GM18861 (cell line): ENCODE results near the gene C1QTNF12.

Experiments
- ATAC-seq: cut with Tn5 transposase; IDR thresholded peaks from one replicate; pipeline ENCODE4 v1.9.1; 2021; ENCODE audit not compliant: unreplicated experiment

Gene C1QTNF12, protein sequence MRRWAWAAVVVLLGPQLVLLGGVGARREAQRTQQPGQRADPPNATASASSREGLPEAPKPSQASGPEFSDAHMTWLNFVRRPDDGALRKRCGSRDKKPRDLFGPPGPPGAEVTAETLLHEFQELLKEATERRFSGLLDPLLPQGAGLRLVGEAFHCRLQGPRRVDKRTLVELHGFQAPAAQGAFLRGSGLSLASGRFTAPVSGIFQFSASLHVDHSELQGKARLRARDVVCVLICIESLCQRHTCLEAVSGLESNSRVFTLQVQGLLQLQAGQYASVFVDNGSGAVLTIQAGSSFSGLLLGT

DNA sequence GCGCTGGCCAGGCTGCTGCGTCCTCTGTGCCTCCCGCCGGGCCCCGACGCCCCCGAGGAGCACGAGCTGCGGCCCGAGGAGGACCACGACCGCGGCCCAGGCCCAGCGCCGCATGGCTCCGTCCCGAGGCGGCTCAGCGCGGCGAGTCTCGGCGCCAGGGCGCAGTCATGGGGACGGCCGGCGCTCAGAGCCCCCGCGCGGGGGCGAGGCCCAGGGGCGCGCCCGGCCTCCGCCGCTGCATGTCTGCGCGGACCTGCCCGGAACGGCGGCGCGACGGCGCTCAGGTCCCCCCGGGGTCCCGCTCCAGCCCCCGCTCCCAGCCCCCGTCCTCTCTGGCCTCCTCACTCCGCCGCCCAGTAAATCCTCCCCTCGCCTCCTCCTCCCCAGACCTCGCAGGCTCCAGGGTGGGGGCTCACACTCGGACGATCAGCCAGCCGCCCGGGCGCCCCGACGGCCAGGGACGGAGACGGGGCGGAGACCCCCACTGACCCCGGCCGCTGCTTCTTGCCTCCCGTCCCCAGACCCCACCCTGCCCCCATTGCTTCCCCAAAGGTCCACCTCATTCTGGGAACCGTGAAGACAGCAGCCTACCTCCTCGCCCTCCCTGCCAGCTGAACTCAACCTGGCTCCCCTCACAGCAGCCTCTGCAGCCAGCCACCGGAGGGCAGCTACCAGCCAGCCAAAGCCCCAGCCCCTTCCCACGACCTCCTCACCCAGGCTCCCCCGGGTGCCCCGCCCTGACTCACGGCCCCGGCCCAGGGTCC, at the start of gene C1QTNF12:
Gene C1QTNF12, minus strand, starts transcription at position 146 of the 764 bp plus-strand sequence. Its CDS starts 32 bp downstream, at position 114.
- ATAC-seq = no peak

DNA sequence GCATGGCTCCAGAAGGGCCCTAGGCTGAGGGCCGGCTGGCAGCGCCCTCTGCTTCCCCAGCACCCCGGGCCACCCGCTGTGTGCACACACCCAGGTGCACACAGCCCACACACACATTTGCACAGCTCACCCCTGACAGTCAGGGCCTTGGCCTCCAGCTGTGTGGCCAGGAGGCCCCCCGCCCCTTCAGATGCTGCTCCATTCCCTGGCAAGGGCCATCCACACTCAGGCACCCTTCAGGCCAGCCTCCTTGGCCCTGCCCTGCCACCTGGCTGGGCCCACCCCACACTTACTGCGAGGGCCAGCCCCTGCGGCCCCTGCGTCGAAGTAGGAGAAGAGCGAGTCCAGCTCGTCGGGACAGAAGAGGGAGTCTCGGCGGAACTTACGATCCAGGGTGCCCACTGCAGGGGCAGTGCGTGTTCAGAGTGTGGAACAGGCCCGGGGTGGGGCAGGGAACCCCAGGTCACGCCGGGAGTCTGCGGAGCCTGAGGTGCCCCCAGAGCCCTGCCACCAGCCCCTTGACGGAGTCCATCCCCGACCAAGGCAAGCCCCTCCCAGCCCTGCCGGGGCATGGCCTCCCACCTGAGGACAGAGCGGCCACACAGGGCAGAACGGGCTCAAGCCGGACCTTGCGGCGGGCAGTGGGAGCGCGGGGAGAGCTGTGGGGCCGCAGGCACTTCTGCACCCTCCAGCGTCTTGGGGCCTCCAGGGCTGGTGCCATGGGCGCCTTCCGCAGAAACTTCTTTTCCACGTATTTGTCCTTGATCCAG, 48.8 kb upstream of the C1QTNF12 start:
- no peak for ATAC-seq

DNA sequence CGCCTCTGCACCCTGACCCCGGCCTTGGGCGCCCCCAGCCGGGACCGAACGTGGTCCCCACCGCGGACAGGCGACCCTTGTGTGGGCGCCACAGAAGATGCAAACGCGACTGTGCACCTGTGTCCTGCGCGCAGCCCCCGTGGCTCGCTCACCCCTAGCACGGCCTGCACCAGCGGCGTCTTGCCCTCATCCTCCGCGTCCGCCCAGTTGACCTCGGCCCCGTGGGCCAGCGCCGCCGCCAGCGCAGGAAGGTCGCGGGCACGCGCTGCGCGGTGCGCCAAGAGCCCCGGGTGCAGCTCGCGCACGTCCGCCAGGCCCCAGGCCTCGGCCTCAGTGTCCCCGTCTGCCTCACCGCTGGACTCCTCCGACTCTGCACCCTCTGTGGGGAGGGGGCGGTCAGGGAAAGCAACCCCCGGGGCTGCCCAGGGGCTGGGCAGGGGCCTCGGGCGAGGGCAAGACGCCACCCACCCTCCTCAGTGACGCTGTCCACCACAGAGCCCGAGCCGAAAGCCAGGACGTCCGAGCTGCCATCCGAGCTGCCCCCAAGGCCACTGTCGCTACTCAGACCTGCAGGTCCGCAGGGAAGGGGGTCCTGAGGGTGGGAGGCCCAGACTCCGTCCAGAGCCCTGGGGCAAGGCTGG, 47.8 kb upstream of the C1QTNF12 start:
- ATAC-seq = no peak

DNA sequence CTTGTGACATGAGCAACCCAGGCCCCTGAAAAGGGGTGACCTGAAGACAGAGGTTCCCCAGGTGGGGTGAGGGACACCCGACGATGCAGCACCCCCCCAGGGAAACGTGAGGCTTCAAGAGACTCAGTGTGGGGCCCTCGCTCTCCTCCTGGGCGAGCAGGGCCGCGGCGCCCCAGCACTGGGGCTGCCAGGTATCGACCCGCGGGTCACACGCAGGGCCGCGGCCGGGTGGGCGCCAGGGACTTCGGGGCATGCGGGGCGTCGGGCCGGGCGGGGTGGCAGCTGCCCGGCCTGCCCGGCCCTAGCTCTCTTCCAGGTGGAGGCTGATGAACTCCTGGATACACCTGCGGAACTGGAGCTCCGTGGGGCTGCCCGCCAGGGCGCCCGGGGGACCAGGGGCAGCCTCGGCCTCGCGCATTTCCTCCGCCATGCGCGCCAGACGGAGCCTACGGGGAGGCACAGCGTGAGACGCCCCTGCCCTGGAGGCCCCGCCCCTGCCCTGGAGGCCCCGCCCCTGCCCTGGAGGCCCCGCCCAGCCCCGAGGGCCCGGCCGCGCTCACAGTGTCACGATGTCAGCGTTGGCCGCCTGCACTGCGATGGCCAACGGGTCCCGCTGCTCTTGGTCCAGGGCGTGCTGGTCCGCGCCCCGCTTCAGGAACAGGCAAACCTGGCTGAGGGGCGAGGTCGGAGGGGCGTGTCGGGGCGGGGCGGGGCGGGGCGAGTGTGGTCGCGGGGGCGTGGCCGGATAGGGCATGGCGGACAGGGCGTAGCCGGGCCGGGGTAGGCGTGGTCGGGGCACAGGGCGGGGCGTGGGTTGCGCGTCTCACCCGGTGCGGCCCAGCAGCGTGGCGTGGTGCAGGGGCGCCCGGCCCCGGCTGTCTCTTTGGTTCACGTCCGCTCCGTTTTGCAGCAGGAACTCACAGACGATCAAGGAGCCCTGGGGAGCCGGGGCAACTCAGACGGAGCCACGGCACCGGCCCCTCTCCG, 47.0 kb upstream of the C1QTNF12 start:
- ATAC-seq = no peak

DNA sequence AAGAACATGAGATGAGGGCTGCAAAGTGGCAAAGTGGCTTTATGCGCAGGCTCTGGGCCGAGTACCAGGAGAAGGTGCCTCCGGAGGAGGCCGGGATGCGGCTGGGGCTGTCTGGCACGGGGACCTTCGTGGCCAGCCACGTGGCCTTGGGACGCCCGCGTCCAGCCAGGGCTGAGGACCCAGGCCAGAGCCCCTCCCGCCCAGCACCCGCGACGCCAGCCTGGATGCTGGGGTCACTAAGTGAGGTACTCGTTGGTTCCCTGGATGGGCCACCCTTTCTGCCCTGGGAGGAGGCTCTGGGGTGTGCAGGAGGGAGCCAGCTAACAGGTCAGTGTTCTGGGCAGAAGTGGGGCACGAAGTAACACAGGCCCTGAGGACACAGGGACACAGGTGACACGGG, 46.3 kb upstream of the C1QTNF12 start:
- ATAC-seq = no peak

DNA sequence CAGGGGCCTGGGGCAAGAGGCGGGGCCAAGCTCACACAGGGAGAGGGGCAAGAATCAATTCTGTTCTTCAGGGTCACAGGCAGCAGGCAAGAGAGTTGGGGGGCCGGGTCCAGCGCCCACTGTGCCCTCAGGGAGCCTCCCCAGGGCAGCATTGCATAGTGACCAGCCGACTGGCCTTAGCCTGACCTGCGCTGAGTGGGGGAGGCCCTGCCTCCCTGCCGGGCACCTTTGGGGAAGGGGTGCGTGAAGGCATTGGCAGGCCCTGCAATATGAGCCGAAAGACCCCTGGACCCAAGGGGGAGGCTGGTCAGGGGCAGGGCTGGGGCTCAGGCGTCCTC, 45.9 kb upstream of the C1QTNF12 start:
- ATAC-seq = no peak

DNA sequence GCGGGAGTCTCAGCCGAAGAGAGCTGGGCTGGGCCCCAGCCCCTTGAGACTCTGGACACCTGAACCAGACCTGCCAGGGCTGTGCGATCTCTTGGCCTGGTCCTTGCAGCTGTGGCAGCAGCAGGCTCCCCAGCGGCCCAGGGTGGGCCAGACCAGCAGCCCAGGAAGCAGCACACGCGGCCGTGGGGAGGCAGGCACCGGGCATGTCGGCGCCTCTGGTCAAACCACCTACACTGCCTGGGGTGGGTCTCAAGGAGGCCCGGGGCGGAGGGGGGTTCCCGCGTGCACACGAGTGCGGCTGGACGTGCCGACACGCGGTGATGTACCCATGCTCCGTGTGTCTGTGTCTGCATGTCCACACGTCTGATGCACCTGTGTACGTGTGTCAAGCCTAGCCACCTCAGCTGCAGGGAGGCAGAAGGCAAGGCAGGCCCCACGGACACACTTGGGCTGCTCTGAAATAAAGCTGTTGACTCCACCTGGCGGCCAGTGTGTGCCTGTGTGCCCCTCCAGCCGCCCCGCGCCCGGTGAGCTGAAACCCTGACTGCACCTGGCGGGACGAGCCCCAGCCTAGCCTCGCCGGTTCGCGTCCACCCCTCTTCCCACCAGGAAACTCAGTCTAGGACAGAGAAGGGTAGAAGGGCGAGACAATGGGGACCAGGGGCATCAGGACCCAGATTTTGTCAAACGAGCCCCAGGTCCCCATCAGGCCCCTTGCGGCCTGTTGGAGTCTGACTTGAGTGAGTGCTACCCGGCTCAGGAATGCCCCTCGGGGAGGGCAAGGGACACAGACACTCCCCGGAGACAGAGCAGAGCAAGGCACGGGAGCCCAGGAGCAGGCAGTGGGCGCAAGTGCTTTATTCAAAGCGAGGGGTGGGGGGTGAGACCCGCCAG, 45.3 kb upstream of the C1QTNF12 start:
- no peak for ATAC-seq

DNA sequence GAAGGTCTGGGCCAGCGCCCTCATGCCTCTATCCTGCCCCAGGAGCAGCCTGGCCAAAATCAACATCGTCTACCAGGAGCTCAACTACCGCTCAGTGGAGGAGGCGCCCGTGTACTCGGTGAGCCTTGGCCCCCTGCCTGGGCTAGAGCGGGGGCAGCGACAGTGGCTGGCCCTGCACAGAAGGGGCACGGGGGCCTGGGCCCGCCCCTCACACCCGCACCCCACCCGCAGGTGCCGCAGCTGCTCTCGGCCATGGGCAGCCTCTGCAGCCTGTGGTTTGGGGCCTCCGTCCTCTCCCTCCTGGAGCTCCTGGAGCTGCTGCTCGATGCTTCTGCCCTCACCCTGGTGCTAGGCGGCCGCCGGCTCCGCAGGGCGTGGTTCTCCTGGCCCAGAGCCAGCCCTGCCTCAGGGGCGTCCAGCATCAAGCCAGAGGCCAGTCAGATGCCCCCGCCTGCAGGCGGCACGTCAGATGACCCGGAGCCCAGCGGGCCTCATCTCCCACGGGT, 44.6 kb upstream of the C1QTNF12 start:
- no peak for ATAC-seq

DNA sequence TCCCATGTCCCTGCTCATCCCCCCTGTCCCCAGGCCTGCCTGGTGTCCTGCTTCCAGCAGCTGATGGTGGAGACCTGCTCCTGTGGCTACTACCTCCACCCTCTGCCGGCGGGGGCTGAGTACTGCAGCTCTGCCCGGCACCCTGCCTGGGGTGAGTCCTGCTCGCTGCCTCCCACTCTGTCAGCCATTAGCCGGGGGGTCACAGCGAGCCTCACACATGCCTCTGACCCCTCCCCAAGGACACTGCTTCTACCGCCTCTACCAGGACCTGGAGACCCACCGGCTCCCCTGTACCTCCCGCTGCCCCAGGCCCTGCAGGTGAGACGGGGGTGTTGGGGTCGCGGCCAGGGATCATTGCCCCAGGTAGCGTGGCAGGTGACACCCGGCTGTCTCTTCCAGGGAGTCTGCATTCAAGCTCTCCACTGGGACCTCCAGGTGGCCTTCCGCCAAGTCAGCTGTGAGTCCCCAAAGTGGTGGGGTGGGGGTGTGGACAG, 43.8 kb upstream of the C1QTNF12 start:
- ATAC-seq = no peak

DNA sequence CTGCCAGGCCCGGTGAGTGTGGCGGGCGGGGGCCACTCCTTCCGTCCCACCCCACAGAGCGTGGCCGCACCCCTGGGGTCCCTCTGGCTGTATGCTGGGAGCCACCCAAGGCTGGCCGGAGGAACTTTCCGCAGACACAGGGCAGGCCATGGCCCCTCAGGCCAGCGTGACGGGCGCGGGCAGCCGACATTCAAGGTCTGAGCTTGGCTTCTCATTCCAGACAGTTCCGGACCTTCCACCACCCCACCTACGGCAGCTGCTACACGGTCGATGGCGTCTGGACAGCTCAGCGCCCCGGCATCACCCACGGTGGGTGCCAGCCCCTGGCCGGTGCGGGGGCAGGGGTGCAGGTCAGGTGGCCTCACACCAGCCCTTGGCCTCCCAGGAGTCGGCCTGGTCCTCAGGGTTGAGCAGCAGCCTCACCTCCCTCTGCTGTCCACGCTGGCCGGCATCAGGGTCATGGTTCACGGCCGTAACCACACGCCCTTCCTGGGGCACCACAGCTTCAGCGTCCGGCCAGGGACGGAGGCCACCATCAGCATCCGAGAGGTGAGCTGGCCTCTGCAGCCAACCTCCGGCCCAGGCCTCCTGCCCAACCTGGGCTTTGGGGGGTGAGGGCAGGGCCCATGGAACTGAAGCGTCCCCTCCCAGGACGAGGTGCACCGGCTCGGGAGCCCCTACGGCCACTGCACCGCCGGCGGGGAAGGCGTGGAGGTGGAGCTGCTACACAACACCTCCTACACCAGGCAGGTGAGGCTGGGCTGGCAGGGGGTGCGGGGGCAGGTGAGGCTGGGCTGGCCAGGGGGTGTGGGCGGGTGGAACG, 41.0 kb upstream of the C1QTNF12 start:
- no peak for ATAC-seq

DNA sequence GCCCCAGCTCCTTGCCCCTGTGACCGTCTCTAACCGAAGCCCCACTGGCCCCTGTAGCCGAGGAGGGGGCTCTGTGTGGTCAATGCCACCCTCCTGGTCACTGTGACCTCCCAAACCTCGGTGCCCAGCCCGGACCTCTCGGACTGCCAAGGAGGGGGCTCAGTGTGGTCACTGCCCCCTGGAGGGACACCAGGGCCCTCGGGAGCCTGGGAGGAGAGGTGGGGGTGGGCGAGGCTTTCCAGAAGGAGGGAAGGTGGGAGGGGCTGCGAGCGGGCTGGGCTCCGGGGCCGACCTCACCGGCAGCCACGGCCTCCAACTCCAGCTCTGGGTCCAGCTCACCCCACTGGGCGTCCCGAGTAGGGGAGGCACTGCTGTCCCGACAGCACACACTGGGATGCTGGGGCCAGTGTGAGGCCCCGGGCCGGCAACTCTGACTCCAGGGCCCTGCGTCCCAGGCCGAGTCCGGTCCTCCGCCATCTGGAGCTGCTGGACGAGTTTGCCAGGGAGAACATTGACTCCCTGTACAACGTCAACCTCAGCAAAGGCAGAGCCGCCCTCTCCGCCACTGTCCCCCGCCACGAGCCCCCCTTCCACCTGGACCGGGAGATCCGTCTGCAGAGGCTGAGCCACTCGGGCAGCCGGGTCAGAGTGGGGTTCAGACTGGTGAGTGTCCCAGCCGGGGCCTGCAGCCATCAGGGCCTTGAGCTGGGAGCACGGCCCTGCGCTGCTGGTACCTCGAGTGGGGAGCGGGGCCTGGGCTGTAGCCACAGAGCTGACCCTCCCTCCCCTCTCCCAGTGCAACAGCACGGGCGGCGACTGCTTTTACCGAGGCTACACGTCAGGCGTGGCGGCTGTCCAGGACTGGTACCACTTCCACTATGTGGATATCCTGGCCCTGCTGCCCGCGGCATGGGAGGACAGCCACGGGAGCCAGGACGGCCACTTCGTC, 40.1 kb upstream of the C1QTNF12 start:
- no peak for ATAC-seq

DNA sequence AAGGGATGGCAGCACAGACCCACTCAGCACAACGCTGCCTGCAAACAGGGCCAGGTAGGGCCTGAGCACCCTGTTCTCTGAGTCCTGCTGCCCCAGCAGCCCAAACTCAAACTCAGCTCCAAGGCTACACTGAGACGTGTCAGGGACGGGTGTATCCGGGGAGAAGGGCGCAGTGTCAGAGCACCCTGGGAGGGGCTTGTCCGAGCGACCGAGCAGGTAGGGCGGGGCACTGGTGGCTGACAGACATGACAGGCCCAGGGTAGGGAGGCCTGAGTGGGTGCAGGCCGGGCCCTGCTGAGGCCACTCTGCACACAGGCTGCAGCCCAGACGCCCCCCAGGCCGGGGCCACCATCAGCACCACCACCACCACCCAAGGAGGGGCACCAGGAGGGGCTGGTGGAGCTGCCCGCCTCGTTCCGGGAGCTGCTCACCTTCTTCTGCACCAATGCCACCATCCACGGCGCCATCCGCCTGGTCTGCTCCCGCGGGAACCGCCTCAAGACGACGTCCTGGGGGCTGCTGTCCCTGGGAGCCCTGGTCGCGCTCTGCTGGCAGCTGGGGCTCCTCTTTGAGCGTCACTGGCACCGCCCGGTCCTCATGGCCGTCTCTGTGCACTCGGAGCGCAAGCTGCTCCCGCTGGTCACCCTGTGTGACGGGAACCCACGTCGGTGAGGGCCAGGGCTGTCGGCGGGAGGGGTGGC, 39.2 kb upstream of the C1QTNF12 start:
- ATAC-seq = no peak

DNA sequence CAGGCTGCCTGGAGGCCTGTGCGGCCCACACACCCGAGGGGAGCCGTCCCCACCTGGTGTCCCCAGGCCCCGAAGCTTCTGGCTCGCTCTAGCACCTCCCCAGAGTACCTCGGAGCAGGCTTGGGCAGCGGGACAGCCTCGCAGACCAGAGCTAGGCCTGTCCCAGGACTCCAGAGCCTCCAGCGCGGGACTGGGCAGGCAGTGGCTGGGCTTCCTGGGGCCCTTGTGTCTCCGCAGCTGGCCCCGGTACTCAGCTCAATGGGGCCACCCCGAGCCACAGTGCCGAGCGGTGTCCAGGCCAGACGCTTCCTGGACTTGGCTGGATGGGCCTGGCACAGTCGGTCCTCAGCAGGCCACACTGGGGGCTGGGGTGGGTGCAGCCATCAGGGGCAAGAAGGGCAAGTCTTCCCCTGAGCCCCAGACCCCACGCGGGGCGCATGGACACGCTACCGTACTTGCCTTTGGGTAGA, 38.6 kb upstream of the C1QTNF12 start:
- ATAC-seq = no peak

DNA sequence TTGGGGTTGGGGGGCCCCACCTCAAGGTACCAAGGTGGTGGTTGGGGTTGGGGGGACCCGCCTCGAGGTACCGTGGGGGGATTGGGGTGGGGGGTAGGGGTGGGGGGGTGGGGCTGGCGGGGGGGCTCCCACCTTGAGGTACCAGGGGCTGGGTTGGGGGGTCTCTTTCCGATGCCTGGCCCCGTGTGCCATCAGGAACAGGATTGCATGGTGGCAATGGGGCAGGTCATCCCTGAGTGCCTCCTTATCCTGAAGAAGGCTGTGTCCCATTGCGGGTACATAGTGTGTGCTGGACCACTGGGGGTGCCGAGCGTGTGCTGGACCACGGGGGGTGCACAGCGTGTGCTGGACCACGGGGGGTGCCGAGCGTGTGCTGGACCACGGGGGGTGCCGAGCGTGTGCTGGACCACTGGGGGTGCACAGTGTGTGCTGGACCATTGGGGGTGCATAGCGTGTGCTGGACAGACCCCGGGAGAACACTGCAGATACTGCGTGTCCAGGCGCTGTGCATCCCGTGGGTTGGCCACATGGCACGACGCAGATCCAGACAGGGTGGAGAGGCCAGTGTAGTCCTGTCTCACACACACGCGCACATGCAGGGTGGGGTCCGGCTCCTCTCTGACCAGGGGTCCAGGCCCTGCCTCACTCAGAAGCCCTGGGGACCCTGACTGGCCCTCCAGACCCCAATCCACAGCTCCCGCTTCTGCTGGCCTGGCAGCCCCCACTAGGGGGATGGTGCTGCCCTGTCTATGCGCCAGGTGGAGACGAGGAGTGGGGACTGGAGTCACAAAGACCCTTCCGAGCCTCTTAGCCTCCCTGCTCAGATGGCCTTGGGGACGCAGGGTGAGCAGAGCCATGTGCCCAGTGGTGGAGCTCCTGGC, 37.9 kb upstream of the C1QTNF12 start:
- no peak for ATAC-seq

DNA sequence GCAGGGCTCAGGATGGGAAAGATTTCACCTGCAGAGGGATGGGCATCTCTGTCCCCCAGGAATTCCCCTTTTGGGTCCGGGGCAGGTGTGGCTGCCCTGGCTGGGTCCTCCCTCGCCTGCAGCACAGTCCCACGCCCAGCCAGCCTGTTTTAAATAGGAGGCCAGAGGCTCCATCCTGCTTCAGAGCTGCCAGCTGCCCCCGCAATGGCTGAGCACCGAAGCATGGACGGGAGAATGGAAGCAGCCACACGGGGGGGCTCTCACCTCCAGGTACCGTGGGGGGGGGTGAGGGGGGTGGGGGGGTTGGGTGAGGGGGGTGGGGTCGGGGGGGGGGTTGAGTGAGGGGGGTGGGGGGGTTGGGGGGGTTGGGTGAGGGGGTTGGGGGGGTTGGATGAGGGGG, 37.3 kb upstream of the C1QTNF12 start:
- ATAC-seq = no peak
